ENCODE data around the gene PACS1.

Gene PACS1

DNA sequence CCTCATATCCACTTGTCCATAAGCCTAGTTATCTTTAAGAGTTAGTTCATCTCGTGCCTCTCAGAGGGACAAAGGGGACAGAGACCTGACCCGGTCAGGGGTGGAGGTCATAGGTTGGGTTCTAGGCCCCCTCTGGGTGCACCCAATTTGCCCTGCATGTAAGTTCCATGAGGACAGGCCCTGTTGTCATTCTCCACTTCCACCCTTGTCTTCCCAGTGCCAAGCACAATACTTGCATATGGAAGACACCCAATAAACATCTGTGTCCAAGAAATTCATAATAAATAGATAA lies 220.2 kb downstream of the PACS1 start:
- DNase-seq (ENCODE audit: low spot score) = no peak

DNA sequence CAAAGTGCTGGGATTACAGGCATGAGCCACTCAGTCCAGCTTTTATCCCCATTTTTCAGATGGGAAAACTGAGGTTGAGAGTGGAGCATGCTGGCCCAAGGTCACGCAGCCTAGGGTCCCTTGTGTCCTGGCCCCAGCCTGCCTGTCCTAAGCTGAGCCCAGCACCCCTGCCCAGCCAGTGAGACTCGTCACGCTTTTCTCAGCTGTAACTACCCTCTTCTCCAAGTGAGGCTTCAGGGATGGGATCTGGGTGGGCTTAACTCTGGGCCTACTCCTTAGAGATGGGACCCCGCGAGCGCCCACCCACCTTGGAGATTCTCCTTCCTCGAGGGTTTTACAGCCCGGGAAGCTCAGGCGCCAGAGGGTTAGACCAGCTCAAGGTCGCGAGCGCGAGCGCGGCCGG lies 221.2 kb downstream of the PACS1 start:
- no peak for DNase-seq (ENCODE audit: low spot score)

DNA sequence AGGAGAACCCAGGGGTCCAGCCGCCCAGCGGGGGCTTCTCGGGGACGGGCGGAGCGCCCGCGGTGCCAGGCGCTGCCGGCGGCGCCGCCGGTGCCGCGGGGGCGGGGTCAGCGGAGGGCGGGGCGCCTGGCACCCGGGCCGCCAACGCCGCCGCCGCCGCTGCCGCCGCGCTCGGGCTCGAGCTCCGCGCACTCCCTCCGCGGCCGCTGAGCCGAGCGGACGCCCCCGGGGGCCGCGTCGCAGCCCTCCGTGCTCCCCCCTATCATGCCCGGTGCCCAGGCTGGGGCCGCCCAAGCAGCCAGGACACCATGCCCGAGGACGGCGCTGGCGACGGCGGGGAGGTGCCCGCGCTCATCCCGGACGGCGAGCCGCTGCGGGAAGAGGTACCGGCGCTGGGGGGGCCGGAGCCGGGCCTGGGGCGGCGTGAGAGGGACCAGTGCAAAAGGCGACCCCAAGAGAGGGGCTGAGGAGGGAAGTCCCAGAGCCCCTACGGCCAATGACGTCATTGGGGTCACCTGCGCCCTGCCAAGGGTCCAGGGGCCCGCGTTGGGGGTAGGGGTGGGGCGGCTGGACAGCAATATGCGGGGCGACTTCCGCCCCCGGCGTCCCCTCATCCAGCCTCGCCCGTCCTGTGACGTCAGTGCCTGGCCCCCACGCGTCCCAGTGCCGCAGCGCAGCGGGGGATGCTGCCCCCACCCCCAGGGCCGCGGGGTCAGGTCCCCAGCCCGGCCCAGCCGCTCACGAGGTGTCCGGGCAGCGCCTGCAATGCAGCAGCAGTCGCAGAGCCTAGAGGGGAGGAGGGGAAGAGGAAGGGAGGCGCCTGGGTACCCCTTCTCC lies 221.9 kb downstream of the PACS1 start, which contains the start of gene TMEM151A:
TMEM151A (plus strand) TSS at position 189 of the 837 bp plus-strand sequence; CDS start at position 309, 120 bp downstream.
- no peak for DNase-seq (ENCODE audit: low spot score)

- no peak for DNase-seq (ENCODE audit: low spot score)
Observed at GRCh38 chr11:66292543-66293332, 222.7 kb downstream of the PACS1 start.

GRCh38 chr11:66293352-66293751 lies 223.3 kb downstream of the PACS1 start:
- DNase-seq (ENCODE audit: low spot score) = no peak

DNA sequence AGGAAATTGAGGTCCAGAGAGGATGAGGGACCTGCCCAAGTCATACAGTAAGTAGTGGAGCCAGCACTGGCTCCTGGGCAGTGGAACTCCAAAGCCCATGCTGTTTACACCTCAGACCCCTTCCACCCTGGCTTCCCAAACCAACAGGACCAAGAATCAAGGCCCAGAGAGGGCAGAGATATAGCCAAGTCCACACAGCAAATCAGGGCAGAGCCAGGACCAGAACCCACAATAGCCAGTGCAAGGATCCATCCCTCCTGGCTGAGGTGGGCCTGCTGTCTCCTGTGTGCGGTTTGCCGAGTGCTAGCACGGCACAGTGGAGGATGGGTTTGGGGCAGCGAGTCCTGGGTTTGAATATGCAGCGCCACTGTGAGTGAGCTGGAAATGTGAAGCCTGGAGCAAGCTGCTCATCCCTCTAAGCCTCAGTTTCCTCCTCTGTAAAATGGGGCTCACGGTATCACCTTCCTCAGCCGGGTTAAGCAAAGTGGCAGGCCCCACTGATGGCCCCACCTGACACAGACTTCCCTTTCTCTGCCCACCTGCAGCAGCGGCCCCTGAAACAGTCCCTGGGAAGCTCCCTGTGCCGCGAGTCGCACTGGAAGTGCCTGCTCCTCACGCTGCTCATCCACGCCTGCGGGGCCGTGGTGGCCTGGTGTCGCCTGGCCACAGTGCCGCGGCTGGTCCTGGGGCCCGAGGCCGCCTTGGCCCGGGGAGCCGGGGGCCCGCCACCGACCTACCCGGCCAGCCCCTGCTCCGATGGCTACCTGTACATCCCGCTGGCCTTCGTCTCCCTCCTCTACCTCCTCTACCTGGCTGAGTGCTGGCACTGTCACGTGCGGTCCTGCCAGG lies 223.9 kb downstream of the PACS1 start:
- no peak for DNase-seq (ENCODE audit: low spot score)
